Neuronal stem cell (in vitro differentiated cells): ENCODE measurements around the gene SPAG16.
A peak's percentile ranks its signal among the peaks of the same experiment; 100 is the strongest.

ENCODE experiments used
- DNase-seq: peaks from one replicate; pipeline ENCODE4 v3.0.0-alpha.2; 2013; ENCODE audit warnings: low spot score
- H2AFZ ChIP-seq: one replicate; pipeline ENCODE4 v1.6.1; 2013; ENCODE audit warnings: mild to moderate bottlenecking, low read length, inconsistent platforms
- H2AK5ac ChIP-seq: 2 replicates; pipeline ENCODE4 v1.6.1; 2013; ENCODE audit warnings: low read depth, mild to moderate bottlenecking, inconsistent platforms, low read length, moderate library complexity, mixed read lengths
- H2BK120ac ChIP-seq: 2 replicates; pipeline ENCODE4 v1.6.1; 2013; ENCODE audit warnings: low read depth, mild to moderate bottlenecking, inconsistent platforms, low read length, moderate library complexity, mixed read lengths
- H2BK12ac ChIP-seq: one replicate; pipeline ENCODE4 v1.6.1; 2013; ENCODE audit warnings: low read length, inconsistent platforms
- H2BK15ac ChIP-seq: 2 replicates; pipeline ENCODE4 v1.6.1; 2013; ENCODE audit warnings: mild to moderate bottlenecking, low read length, inconsistent platforms, mixed read lengths
- H2BK5ac ChIP-seq: one replicate; pipeline ENCODE4 v1.6.1; 2013; ENCODE audit warnings: inconsistent platforms, mild to moderate bottlenecking, low read length, moderate library complexity
- H3K14ac ChIP-seq: one replicate; pipeline ENCODE4 v1.6.1; 2013; ENCODE audit warnings: low read length, inconsistent platforms
- H3K18ac ChIP-seq: 2 replicates; pipeline ENCODE4 v1.6.1; 2013; ENCODE audit warnings: low read length, inconsistent platforms
- H3K23ac ChIP-seq: 2 replicates; pipeline ENCODE4 v1.6.1; 2013; ENCODE audit warnings: low read depth, mild to moderate bottlenecking, mixed read lengths, low read length, inconsistent platforms; ENCODE audit not compliant: poor library complexity
- H3K27ac ChIP-seq: replicated peaks from 3 replicates; pipeline ENCODE4 v1.5.1; 2013; ENCODE audit warnings: low read length, inconsistent platforms
- H3K27me3 ChIP-seq, 3 experiments: 2 replicates each; pipeline ENCODE4 v1.6.1; 2013; ENCODE audit warnings: low read length in 3 of 3, mild to moderate bottlenecking in 2 of 3, inconsistent platforms in 1 of 3, low read depth in 1 of 3, mixed read lengths in 1 of 3, moderate library complexity in 1 of 3; ENCODE audit not compliant: control insufficient read depth in 3 of 3, insufficient read depth in 3 of 3
- H3K36me3 ChIP-seq, 2 donors: replicated peaks in 1 of 2; 2 replicates each; pipeline ENCODE4 v1.6.1; 2013; ENCODE audit warnings: low read length in 2 of 2; ENCODE audit not compliant: control insufficient read depth in 2 of 2, insufficient read depth in 2 of 2
- H3K4ac ChIP-seq: 2 replicates; pipeline ENCODE4 v1.6.1; 2013; ENCODE audit warnings: inconsistent platforms, mild to moderate bottlenecking, low read length, moderate library complexity
- H3K4me1 ChIP-seq, 2 donors: 1 replicate in 1 of 2; 2 replicates in 1 of 2; pipeline ENCODE4 v1.6.1; 2013; ENCODE audit warnings: low read length in 2 of 2, low read depth in 1 of 2; ENCODE audit not compliant: control insufficient read depth in 2 of 2, insufficient read depth in 1 of 2
- H3K4me2 ChIP-seq: one replicate; pipeline ENCODE4 v1.6.1; 2013; ENCODE audit warnings: mild to moderate bottlenecking, low read length, inconsistent platforms; ENCODE audit not compliant: insufficient read depth, poor library complexity, severe bottlenecking
- H3K4me3 ChIP-seq, 2 donors: 2 replicates each; pipeline ENCODE4 v1.5.1; 2013; ENCODE audit warnings: low read length in 2 of 2, mild to moderate bottlenecking in 2 of 2, inconsistent platforms in 1 of 2, moderate library complexity in 1 of 2
- H3K79me1 ChIP-seq: one replicate; pipeline ENCODE4 v1.6.1; 2013; ENCODE audit warnings: low read depth, mild to moderate bottlenecking, inconsistent platforms, low read length, moderate library complexity
- H3K9ac ChIP-seq: one replicate; pipeline ENCODE4 v1.6.1; 2013; ENCODE audit warnings: mild to moderate bottlenecking, low read depth, low read length, inconsistent platforms; ENCODE audit not compliant: poor library complexity
- H3K9me3 ChIP-seq, 2 donors: replicated peaks in 1 of 2; 2 replicates each; pipeline versions ENCODE3 to v1.6.1; 2013; ENCODE audit warnings: low read length in 2 of 2, mild to moderate bottlenecking in 2 of 2, inconsistent platforms in 1 of 2, low read depth in 1 of 2, mixed read lengths in 1 of 2, moderate library complexity in 1 of 2; ENCODE audit not compliant: control insufficient read depth in 2 of 2, insufficient read depth in 1 of 2
- H4K8ac ChIP-seq: one replicate; pipeline ENCODE4 v1.6.1; 2013; ENCODE audit warnings: low read depth, mild to moderate bottlenecking, inconsistent platforms, low read length, moderate library complexity
- H4K91ac ChIP-seq: one replicate; pipeline ENCODE4 v1.6.1; 2013; ENCODE audit warnings: low read length, low read depth, mild to moderate bottlenecking, inconsistent platforms; ENCODE audit not compliant: poor library complexity
- WGBS, 2 donors: extraction: QIAGEN DNeasy Blood & Tissue Kit; methylation state at CpG; one replicate each; pipeline ENCODE4 v1.1.7; 2013; ENCODE audit warnings: missing lambda C conversion rate in 2 of 2, mixed read lengths in 1 of 2; ENCODE audit not compliant: insufficient read length in 2 of 2, insufficient replicate concordance in 1 of 2; ENCODE audit errors: extremely low coverage in 2 of 2; 5-methylcytosine and 5-hydroxymethylcytosine counted together

The SPAG16 gene

DNA sequence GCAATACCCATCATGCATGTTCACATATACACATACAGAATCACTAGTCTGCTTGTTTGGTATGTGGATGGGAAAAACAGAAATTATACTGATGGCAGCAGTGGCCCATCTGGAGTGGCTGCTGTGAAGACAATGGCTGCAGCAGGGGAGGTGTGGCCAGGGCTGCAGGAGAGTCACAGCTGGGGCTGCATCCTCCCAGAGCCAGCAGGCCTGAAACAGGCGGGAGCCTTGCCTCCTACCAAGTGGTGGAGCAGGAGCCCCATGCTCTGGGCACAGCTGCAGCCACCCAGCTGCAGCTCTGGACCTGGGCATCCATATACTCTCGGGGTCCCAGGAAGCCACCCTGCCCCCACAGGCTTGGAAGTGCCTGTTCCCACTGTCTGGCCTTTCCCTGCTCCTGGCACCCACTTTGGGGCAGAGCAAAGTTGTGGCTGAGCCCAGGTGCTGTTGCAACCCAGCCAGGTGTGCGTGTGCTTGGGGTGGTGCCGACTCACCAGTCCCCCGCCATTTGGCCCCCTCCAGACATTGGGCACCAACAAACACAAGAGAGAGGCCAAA, 136.6 kb downstream of the SPAG16 start:
- H3K4me1 ChIP-seq, result peaks cover 0 to 3% of the 10 kb centered on the region in 2 donors
- no peak overlapping the region for H3K4me3 ChIP-seq
- peak overlapping the region; percentile 64 for H3K9ac ChIP-seq
- H4K91ac ChIP-seq, result no peak overlapping the region
- H3K14ac ChIP-seq, result no peak overlapping the region
- WGBS, 2 donors, result no CpG with 5 or more reads among the region's 5 CpGs
- no peaks in the 10 kb centered on the region for H3K27me3 ChIP-seq
- no peak overlapping the region for H3K27ac ChIP-seq
- H3K79me1 ChIP-seq, result no peaks in the 10 kb centered on the region
- H3K23ac ChIP-seq, result no peak overlapping the region
- no peak overlapping the region for H2AK5ac ChIP-seq
- no peak overlapping the region for H2BK12ac ChIP-seq
- H3K9me3 ChIP-seq, result peaks cover 8 to 12% of the 10 kb centered on the region in 2 donors
- no peak overlapping the region for H2BK5ac ChIP-seq
- H2BK120ac ChIP-seq, result no peak overlapping the region
- no peak overlapping the region for H2BK15ac ChIP-seq
- DNase-seq, result no peak
- H3K36me3 ChIP-seq, result no peaks in the 10 kb centered on the region
- H3K18ac ChIP-seq, result no peak overlapping the region
- no peak overlapping the region for H3K4me2 ChIP-seq
- no peak overlapping the region for H4K8ac ChIP-seq
- H3K4ac ChIP-seq, result no peak overlapping the region
- peak overlapping the region; percentile 43 for H2AFZ ChIP-seq

DNA sequence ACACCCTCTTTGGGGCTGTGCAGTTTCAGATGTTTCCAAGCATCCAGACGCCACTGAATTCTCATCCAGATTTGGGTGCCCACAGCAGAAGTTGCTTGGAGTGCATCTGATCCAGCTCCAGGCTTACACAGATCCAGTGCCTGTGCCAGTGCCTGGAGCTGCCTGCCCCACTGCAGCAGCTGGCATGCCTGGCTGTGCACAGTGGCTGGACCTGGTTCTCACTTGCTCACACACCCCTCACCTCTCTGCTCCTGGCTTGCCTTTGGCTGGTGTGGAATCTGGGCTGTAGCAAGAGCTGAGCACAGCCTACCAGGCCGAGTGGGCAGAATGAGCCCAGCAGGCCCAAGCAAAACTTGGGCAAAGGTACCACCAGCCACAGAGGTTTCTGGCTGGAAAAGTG, 137.9 kb downstream of the SPAG16 start:
- H4K8ac ChIP-seq, result no peak overlapping the region
- no peak overlapping the region for H3K4ac ChIP-seq
- H2BK15ac ChIP-seq, result no peak overlapping the region
- H2AFZ ChIP-seq, result no peak overlapping the region
- no peak overlapping the region for H3K23ac ChIP-seq
- H3K14ac ChIP-seq, result no peak overlapping the region
- peak overlapping the region; percentile 59 for H3K18ac ChIP-seq
- H3K4me2 ChIP-seq, result no peak overlapping the region
- no peak overlapping the region for H4K91ac ChIP-seq
- no peak overlapping the region for H3K4me3 ChIP-seq
- no peak overlapping the region for H2AK5ac ChIP-seq
- no CpG with 5 or more reads among the region's 2 CpGs for WGBS, 2 donors
- peaks cover 0 to 3% of the 10 kb centered on the region in 2 donors for H3K4me1 ChIP-seq
- no peak overlapping the region for H2BK120ac ChIP-seq
- H2BK12ac ChIP-seq, result no peak overlapping the region
- no peaks in the 10 kb centered on the region for H3K79me1 ChIP-seq
- H3K9ac ChIP-seq, result no peak overlapping the region
- peaks cover 8 to 12% of the 10 kb centered on the region in 2 donors for H3K9me3 ChIP-seq
- no peaks in the 10 kb centered on the region for H3K36me3 ChIP-seq
- DNase-seq, result no peak
- no peak overlapping the region for H3K27ac ChIP-seq
- H2BK5ac ChIP-seq, result no peak overlapping the region
- H3K27me3 ChIP-seq, result no peaks in the 10 kb centered on the region

DNA sequence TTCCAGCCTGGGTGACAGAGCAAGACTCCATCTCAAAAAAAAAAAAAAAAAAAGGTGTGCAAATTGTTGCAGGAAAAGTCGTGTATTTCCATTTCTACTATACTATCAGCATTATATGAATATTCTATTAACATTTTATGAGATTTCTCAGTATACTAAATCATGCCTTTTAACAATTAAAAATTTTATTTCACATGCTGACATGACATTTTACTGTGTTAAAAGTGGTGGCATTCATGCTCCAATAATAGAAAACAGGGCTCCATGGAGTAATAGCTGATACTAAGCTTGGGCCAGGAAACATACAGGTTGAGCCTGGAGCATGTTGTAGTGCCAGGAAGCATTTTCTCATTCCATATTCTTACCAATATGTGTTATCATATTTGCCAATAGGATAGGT, 141.4 kb downstream of the SPAG16 start:
- no CpG with 5 or more reads among the region's 1 CpG for WGBS, 2 donors
- H3K9me3 ChIP-seq, result peaks cover 8 to 12% of the 10 kb centered on the region in 2 donors
- no peak overlapping the region for H3K14ac ChIP-seq
- H4K8ac ChIP-seq, result no peak overlapping the region
- no peak overlapping the region for H2BK12ac ChIP-seq
- H2BK120ac ChIP-seq, result no peak overlapping the region
- no peaks in the 10 kb centered on the region for H3K36me3 ChIP-seq
- no peak for DNase-seq
- H3K4me3 ChIP-seq, result no peak overlapping the region
- peaks cover 0 to 2% (median 0%) of the 10 kb centered on the region in 3 experiments for H3K27me3 ChIP-seq
- no peak overlapping the region for H3K9ac ChIP-seq
- no peak overlapping the region for H4K91ac ChIP-seq
- H3K23ac ChIP-seq, result no peak overlapping the region
- no peak overlapping the region for H2BK5ac ChIP-seq
- no peak overlapping the region for H3K4ac ChIP-seq
- H2AFZ ChIP-seq, result no peak overlapping the region
- H3K4me1 ChIP-seq, result peaks cover 0 to 3% of the 10 kb centered on the region in 2 donors
- no peak overlapping the region for H3K4me2 ChIP-seq
- no peak overlapping the region for H2BK15ac ChIP-seq
- no peak overlapping the region for H3K27ac ChIP-seq
- H3K18ac ChIP-seq, result no peak overlapping the region
- no peak overlapping the region for H2AK5ac ChIP-seq
- no peaks in the 10 kb centered on the region for H3K79me1 ChIP-seq

DNA sequence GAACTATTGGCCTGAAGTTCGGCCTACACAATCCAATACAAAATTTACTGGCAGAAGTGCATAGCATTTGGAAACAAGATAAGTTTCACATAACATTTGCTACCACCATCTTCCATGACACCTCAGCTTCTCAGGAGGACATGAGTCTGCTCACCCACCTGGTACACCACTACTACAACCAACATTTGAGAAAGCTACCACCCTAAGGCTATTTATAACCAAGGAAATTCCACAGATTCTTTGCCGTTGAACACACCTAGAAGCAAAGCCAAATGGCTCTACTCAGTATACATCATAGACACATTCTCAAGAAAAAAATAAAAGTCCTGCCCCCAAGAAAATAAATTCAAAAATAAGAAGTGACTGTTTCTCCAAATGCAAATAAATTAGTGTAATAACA, 145.3 kb downstream of the SPAG16 start:
- Histone ChIP-seq H2BK5ac (no peak overlapping the region), H3K4me1 (no peaks in the 10 kb centered on the region), H4K8ac (no peak overlapping the region), H3K4me2 (no peak overlapping the region), H2BK120ac (no peak overlapping the region), H3K79me1 (no peaks in the 10 kb centered on the region), H3K4ac (no peak overlapping the region), H3K27me3 (peaks cover 0 to 2% (median 0%) of the 10 kb centered on the region in 3 experiments), H2BK12ac (no peak overlapping the region), H3K9ac (no peak overlapping the region), H2AK5ac (no peak overlapping the region), H3K18ac (no peak overlapping the region), H2AFZ (no peak overlapping the region), H3K36me3 (no peaks in the 10 kb centered on the region), H4K91ac (no peak overlapping the region), H3K27ac (no peak overlapping the region), H3K14ac (no peak overlapping the region), H3K23ac (no peak overlapping the region), H2BK15ac (no peak overlapping the region), H3K9me3 (no peaks in the 10 kb centered on the region), H3K4me3 (no peak overlapping the region)
- DNase-seq, result no peak
- WGBS, 2 donors, result no CpG with 5 or more reads among the region's 2 CpGs
